ENCODE data around the gene PIK3R3.

Gene PIK3R3

GRCh38 chr1:46020010-46020409 lies 112.4 kb downstream of the PIK3R3 start:
- no peak for DNase-seq

- no peak for DNase-seq
Measured at GRCh38 chr1:46019348-46019747, 113.1 kb downstream of the PIK3R3 start.

DNA sequence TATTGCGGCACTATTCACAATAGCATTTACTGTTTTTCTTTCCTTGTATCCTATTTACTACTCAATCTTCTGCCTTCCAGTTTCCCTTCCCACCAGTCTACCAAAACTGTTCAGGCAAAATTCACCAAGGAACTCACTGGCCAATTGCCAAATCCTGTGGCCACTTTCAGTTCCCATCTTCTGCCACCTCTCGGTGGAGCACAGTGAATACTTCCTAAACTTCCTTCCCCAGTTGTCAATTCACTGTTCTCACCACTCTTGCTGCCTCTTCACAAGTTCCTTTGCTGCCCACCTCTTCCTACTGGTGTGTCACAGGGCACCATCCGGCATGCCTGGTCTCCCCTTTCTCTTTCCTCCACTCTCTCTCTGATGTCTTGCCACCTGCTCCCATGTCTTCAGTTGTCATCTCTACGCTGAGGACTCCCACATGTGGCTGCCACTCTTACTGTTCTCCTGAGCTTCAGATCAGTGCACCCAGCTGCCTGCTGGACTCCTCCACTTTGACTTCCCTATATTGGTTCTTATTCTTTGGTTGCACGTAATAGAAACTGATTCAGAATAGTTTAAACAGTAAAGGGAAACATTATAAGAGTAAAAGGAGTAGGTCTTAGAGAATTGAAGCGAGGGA lies 114.4 kb downstream of the PIK3R3 start:
- no peak for DNase-seq

- no peak for DNase-seq
Measured at GRCh38 chr1:46013581-46013980, 118.8 kb downstream of the PIK3R3 start.

GRCh38 chr1:46012236-46012635 lies 120.2 kb downstream of the PIK3R3 start:
- DNase-seq, result no peak

DNA sequence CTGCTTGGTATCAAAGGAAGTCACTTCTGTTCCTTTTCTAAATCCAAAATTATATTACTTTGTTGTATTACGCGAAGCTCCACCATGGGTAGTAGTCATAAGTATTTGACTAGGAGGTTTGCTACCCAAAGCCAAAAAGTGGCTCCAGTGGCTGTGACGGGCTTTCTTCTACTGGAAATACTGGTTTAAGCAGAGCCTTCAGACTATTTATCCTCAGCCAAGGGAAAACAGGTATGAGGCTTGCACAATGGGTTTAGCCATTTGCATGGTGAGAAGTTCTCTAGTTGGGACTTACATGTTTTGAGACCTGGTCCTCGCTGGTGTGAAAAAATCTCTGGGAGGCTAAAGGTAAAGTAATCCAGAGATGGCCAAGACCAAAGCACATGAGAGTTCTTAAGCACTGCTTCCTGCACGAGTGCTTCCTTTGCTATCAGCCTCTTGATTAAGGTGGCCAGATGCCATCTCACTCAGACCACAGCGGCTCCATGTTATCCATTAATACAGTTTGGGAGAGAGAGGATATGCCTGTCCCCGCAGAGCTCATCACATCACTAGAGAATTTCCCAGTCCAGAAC lies 121.2 kb downstream of the PIK3R3 start:
- DNase-seq, result no peak

GRCh38 chr1:46010611-46011010 lies 121.8 kb downstream of the PIK3R3 start:
- no peak for DNase-seq

- no peak for DNase-seq
Measured at GRCh38 chr1:46008585-46008984, 123.8 kb downstream of the PIK3R3 start.

- DNase-seq, result no peak
Measured at GRCh38 chr1:46005594-46005993, 126.8 kb downstream of the PIK3R3 start.

GRCh38 chr1:46004492-46004891 lies 127.9 kb downstream of the PIK3R3 start:
- no peak for DNase-seq

GRCh38 chr1:46003315-46003714 lies 129.1 kb downstream of the PIK3R3 start:
- no peak for DNase-seq

GRCh38 chr1:46002551-46003150 lies 129.8 kb downstream of the PIK3R3 start:
- no peak for DNase-seq

- no peak for DNase-seq
Measured at GRCh38 chr1:46001081-46001785, 131.2 kb downstream of the PIK3R3 start.

- DNase-seq, result no peak
Measured at GRCh38 chr1:45999507-45999906, 132.9 kb downstream of the PIK3R3 start.

- no peak for DNase-seq
Measured at GRCh38 chr1:45998020-45998617, 134.3 kb downstream of the PIK3R3 start.

- no peak for DNase-seq
Measured at GRCh38 chr1:45995298-45995697, 137.1 kb downstream of the PIK3R3 start.

DNA sequence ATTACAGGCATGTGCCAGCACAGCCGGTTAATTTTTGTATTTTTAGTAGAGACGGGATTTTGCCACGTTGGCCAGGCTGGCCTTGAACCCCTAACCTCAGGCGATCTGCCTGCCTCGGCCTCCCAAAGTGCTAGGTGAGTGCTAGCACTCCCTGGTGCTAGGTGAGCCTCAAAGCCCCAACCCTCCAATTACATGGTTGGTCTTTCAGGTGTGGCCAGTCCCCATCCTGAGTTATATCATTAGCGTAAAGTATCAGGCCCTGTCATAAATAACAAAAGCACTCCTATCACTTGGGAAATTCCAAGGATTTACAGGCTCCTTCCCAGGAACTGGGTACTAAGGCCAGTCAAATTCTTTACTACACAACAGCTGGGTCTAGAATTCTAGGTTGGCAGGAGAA lies 138.0 kb downstream of the PIK3R3 start:
- no peak for DNase-seq

All from T1000 (cell line).